Kidney (tissue), 14 donors: ENCODE data around the gene PBX4. TPM values are rescaled to one million over a fixed set of nuclear protein-coding genes. Genes with fewer than 3 reads are reported as not detected.
A peak's percentile ranks its signal among the peaks of the same experiment; 100 is the strongest.

Experiments
- DNase-seq, 5 donors: peaks; one replicate each; pipeline ENCODE4 v3.0.0-alpha.2; 2013 to 2020
- FAIRE-seq: peaks from 2 replicates; lab custom pipeline; 2012; peaks lifted over from hg19 to GRCh38; lab: Jason Lieb, UNC
- H3K27ac ChIP-seq, 2 donors: one replicate each; pipeline ENCODE4 v1.7.0; 2013; ENCODE audit warnings: low read depth in 2 of 2, low read length in 2 of 2, inconsistent platforms in 1 of 2
- H3K27me3 ChIP-seq: one replicate; pipeline ENCODE4 v1.7.1; 2013; ENCODE audit warnings: low read length, inconsistent platforms; ENCODE audit not compliant: control insufficient read depth, insufficient read depth
- H3K36me3 ChIP-seq, 3 donors: one replicate each; pipeline versions ENCODE4 v1.7.0 to v1.7.1; 2013; ENCODE audit warnings: low read length in 3 of 3, control low read depth in 1 of 3, inconsistent platforms in 1 of 3; ENCODE audit not compliant: insufficient read depth in 3 of 3, control insufficient read depth in 2 of 3
- H3K4me1 ChIP-seq, 3 donors: one replicate each; pipeline versions ENCODE4 v1.7.0 to v1.7.1; 2013; ENCODE audit warnings: low read length in 3 of 3, inconsistent platforms in 1 of 3, low read depth in 1 of 3; ENCODE audit not compliant: control insufficient read depth in 2 of 3, insufficient read depth in 2 of 3
- H3K4me3 ChIP-seq, 3 donors: one replicate each; pipeline versions ENCODE4 v1.7.0 to v1.8.1; 2013; ENCODE audit warnings: low read length in 3 of 3, control low read depth in 1 of 3, inconsistent platforms in 1 of 3
- H3K9ac ChIP-seq, 3 donors: one replicate each; pipeline versions ENCODE4 v1.7.0 to v1.7.1; 2013; ENCODE audit warnings: low read length in 3 of 3, control low read depth in 1 of 3, inconsistent platforms in 1 of 3
- H3K9me3 ChIP-seq, 3 donors: one replicate each; pipeline versions ENCODE4 v1.7.0 to v1.7.1; 2013; ENCODE audit warnings: low read length in 3 of 3, control low read depth in 1 of 3, inconsistent platforms in 1 of 3; ENCODE audit not compliant: control insufficient read depth in 2 of 3, insufficient read depth in 1 of 3
- CTCF ChIP-seq: IDR thresholded peaks from 3 replicates; pipeline ENCODE4 v1.5.1; 2012; ENCODE audit warnings: mild to moderate bottlenecking, moderate library complexity, borderline replicate concordance; ENCODE audit not compliant: insufficient read depth; ENCODE audit errors: extremely low read depth
- intact Hi-C: fragments of 100-400 bp; cut with DNase I; formaldehyde crosslinking; loops from one replicate; pipeline ENCODE4 v1.11.1; 2022
- polyA plus RNA-seq: library from polyadenylated mRNA; stranded (reverse); fragments of 350-450 nt; fragmentation: Illumina TruSeq; extraction: RNeasy Lipid Tissue Mini Kit (QIAGEN cat#74804); gene quantifications from one replicate; pipeline ENCODE4 v1.2.3, GENCODE V29; 2014; ENCODE audit warnings: low read depth, low replicate concordance; ENCODE audit not compliant: insufficient read depth
- total RNA-seq: library from RNA; stranded (reverse); fragmentation: NEBNext Ultra II Directional; extraction: Animal tissue kit (Norgen Biotek cat#: 25700); gene quantifications from one replicate; pipeline ENCODE4 v1.2.1, GENCODE V29; 2021
- donor health status: control.
- donor health status: control.
- donor health status: control.
- donor health status: control.
- donor health status: control.
- donor health status: DM: yes; HTN: yes; CAD: no.
- donor health status: Normal renal cell carcinoma (clear cell type).

PBX4 gene
- total and polyA plus RNA-seq, 2 donors from 2014 or later: 3.9 to 5.7 TPM

GRCh38 chr19:19524053-19524452 lies 94.4 kb downstream of the PBX4 start:
- DNase-seq: no peak
- Histone ChIP-seq H3K4me1 (peaks cover 0 to 2% (median 0%) of the 10 kb centered on the region in 3 donors), H3K27ac (no peak overlapping the region), H3K36me3 (peaks cover 0 to 8% (median 4%) of the 10 kb centered on the region in 3 donors), H3K27me3 (no peaks in the 10 kb centered on the region), H3K9ac (no peak overlapping the region), H3K9me3 (no peaks in the 10 kb centered on the region), H3K4me3 (no peak overlapping the region)
- no peak for FAIRE-seq
- TF ChIP-seq CTCF: no peak
- intact Hi-C loops: no loop called here

- Histone ChIP-seq H3K36me3 (peaks cover 0 to 8% (median 4%) of the 10 kb centered on the region in 3 donors), H3K27me3 (no peaks in the 10 kb centered on the region), H3K4me3 (no peak overlapping the region), H3K4me1 (peaks cover 0 to 2% (median 0%) of the 10 kb centered on the region in 3 donors), H3K27ac (no peak overlapping the region), H3K9me3 (no peaks in the 10 kb centered on the region), H3K9ac (no peak overlapping the region)
- FAIRE-seq (no peak), DNase-seq (no peak)
- intact Hi-C loops: no loop called here
- TF ChIP-seq CTCF: no peak
Observed at GRCh38 chr19:19523177-19523576, 95.3 kb downstream of the PBX4 start.

- Histone ChIP-seq H3K9me3 (no peaks in the 10 kb centered on the region), H3K27ac (no peak overlapping the region), H3K4me1 (peaks cover 0 to 3% (median 2%) of the 10 kb centered on the region in 3 donors), H3K4me3 (no peak overlapping the region), H3K36me3 (peaks cover 0 to 8% (median 4%) of the 10 kb centered on the region in 3 donors), H3K9ac (no peak overlapping the region), H3K27me3 (no peaks in the 10 kb centered on the region)
- intact Hi-C loops: no loop called here
- DNase-seq (no peak), FAIRE-seq (no peak)
- no peak for TF ChIP-seq CTCF
Observed at GRCh38 chr19:19520989-19521388, 97.5 kb downstream of the PBX4 start.

- peak overlapping the region in 1 of 3 donors; percentile 97 for H3K4me3 ChIP-seq
- H3K9ac ChIP-seq: peak overlapping the region in 1 of 3 donors; percentile 90
- H3K27me3 ChIP-seq: no peaks in the 10 kb centered on the region
- DNase-seq (no peak), FAIRE-seq (no peak)
- TF ChIP-seq CTCF: no peak
- intact Hi-C loops: no loop called here
- H3K9me3 ChIP-seq: no peaks in the 10 kb centered on the region
- peaks cover 0 to 9% (median 8%) of the 10 kb centered on the region in 3 donors for H3K4me1 ChIP-seq
- H3K36me3 ChIP-seq: peaks cover 0 to 5% (median 2%) of the 10 kb centered on the region in 3 donors
- no peak overlapping the region for H3K27ac ChIP-seq
Observed at GRCh38 chr19:19517235-19517619, 101.3 kb downstream of the PBX4 start.
